Retinal pigment epithelial cell (primary cell): ENCODE measurements around the gene RPS25.

ENCODE experiments used
- DNase-seq: peaks from one replicate; pipeline ENCODE4 v3.0.0-alpha.2; 2010; ENCODE audit warnings: low read depth
- H3K4me3 ChIP-seq: 2 replicates; pipeline ENCODE4 v1.5.1; 2011; ENCODE audit warnings: mild to moderate bottlenecking, low read length, control low read depth, moderate library complexity
- TF ChIP-seq, protein P1 (sequence below): conservative IDR thresholded peaks from 2 replicates; pipeline ENCODE4 v1.5.1; 2011; ENCODE audit warnings: low read depth, low read length, control low read depth, inconsistent platforms

Gene RPS25

DNA sequence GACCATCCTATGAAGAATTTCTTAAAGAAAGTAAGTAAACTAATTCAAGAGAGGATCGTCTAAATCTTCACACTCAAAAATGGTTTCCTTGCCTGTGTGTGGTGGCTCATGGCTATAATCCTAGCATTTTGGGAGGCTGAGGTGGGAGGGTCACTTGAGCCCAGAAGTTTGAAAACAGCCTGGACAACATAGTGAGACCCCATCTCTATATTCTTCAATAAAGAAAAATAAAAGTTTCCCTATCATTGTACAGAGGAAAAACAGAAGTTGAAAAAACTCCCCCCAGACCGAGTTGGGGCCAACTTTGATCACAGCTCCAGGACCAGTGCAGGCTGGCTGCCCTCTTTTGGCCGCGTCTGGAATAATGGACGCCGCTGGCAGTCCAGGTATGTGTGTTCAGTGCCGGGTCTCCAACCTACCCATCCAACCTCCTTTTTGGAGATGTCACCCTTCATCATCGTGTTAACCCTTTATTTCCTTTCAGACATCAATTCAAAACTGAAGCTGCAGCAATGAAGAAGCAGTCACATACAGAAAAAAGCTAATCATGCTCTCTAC is 3.0 kb downstream of the RPS25 start:
- DNase-seq, result no peak
- TF ChIP-seq, protein P1, sequence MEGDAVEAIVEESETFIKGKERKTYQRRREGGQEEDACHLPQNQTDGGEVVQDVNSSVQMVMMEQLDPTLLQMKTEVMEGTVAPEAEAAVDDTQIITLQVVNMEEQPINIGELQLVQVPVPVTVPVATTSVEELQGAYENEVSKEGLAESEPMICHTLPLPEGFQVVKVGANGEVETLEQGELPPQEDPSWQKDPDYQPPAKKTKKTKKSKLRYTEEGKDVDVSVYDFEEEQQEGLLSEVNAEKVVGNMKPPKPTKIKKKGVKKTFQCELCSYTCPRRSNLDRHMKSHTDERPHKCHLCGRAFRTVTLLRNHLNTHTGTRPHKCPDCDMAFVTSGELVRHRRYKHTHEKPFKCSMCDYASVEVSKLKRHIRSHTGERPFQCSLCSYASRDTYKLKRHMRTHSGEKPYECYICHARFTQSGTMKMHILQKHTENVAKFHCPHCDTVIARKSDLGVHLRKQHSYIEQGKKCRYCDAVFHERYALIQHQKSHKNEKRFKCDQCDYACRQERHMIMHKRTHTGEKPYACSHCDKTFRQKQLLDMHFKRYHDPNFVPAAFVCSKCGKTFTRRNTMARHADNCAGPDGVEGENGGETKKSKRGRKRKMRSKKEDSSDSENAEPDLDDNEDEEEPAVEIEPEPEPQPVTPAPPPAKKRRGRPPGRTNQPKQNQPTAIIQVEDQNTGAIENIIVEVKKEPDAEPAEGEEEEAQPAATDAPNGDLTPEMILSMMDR, result no peak
- no peak overlapping the region for H3K4me3 ChIP-seq

DNA sequence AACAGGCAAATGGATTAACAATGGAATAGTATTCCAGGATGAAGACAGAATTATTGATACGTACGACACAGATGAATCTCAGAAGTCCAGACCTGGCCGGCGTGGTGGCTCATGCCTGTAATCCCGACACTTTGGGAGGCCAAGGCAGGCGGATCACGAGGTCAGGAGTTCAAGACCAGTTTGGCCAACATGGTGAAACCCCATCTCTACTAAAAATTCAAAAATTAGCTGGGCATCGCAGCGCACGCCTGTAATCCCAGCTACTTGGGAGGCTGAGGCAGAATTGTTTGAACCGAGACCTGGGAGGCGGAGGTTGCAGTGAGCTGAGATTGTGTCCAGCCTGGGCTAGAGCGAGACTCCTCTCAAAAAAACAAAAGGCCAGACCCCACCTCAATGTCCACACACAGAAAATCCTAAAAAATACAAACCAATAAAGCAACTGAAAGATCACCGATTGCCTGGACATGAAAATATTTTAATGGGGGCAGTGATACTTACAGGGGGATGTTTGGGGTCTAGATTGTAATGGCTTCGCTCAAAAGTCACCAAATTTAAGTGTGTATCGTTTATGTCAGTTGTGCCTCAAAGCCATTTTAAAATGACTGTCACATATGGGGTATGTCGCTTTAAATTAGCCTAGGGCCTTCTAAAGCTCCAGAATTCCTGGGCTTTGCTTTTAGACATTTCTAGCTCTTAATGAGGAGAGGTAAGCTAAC is 3.8 kb downstream of the RPS25 start:
- DNase-seq, result no peak
- no peak overlapping the region for H3K4me3 ChIP-seq
- TF ChIP-seq, protein P1, result no peak

DNA sequence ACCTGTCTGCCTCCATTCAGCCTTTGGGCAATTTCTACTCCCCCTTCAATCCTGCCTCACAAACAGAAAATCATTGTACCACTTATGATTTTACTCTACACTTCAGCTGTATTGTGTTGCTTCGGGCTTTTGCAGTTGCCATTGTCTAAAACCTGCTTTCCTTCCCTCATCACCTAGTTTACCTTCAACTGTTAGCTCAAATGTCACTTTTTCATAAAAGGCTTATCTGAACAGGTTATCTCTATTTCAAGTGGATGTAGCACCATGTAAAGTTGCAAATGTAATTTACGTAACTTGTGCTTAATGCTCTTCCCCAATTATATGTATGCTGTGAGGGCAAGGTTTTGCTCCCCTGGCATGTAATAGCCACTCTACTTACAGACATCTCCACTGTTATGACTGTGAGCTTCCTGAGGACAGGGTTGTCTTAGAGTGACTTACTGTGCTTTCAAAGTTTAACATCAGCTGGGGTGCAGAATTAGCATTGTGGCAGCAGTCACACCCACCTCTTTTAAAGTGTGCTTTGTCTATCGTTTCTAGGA is 5.4 kb downstream of the RPS25 start:
- H3K4me3 ChIP-seq, result no peak overlapping the region
- no peak for DNase-seq
- TF ChIP-seq, protein P1, result no peak

DNA sequence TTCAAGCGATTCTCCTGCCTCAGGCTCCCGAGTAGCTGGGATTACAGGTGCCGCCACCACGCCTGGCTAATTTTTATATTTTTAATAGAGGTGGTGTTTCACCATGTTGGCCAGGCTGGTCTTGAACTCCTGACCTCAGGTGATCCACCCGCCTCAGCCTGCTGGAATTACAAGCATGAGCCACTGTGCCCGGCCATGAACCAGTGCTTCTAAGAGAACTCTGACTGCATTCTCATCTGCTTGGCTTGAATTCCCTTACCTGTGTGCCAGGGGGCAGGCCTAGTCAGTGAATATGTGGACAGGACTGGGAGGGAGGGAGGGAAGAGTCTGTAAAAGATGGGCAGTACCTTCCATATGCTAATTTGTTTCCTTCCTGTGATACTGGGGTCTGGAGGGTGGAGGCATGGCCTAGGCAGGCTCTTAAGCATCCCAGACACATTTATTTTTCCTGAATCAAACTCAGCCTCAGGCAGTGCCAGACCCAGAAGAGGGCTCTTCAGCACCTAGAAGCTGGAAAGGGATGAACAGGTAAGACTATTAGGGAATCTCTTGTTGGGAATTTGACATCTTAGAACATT is 6.6 kb downstream of the RPS25 start:
- H3K4me3 ChIP-seq, result no peak overlapping the region
- TF ChIP-seq, protein P1, result no peak
- no peak for DNase-seq

DNA sequence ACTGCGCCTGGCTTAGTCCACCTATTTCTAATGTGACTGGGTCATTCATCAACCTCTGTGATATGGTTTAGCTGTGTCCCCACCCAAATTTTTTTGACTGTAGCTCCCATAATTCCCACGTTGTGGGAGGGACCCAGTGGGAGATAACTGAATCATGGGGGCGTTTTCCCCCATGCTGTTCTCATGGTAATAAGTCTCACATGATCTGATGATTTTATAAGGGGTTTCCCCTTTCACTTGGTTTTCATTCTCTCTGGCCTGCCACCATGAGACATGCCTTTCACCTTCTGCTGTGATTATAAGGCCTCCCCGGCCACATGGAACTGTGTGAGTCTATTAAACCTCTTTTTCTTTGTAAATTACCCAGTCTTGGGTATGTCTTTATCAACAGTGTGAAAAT is 11.5 kb downstream of the RPS25 start:
- H3K4me3 ChIP-seq, result no peak overlapping the region

DNA sequence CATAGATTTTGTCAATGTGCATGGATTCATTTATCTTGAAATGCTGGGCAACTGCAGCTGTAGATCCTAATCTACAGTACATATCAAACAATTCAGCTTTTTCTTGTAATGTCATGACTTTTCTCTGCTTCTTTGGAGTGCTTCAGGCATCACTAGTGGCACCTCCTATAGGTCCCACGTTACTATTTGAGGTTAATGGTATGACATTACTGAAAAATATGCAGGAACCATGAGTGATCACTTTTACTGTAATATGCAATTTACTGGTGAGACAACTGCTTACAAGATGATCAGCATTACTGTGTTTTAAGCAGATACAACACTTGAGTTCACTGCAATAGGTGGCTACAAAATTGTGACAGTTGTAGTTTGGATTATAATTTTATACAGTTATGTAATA is 17.2 kb downstream of the RPS25 start:
- DNase-seq, result no peak
- TF ChIP-seq, protein P1, result no peak
- no peak overlapping the region for H3K4me3 ChIP-seq

More for the DNA sequence above, 11.5 kb downstream of the RPS25 start:
- TF ChIP-seq, protein P1, result no peak
- DNase-seq, result no peak
